DND-41 (cell line): Measurements from ENCODE around the gene USP13.

Experiments used
- EZH2 ChIP-seq: IDR thresholded peaks from 3 replicates; pipeline ENCODE4 v1.6.1; 2012; ENCODE audit warnings: borderline replicate concordance, low read depth, mild to moderate bottlenecking, moderate library complexity, low read length, inconsistent platforms; ENCODE audit not compliant: severe bottlenecking
- TF ChIP-seq, protein P1 (sequence below): IDR thresholded peaks from 2 replicates; pipeline ENCODE4 v1.5.1; 2012; ENCODE audit warnings: borderline replicate concordance, low read length, moderate library complexity, mild to moderate bottlenecking; ENCODE audit not compliant: poor library complexity, severe bottlenecking; ENCODE audit errors: extremely low read depth

DNA sequence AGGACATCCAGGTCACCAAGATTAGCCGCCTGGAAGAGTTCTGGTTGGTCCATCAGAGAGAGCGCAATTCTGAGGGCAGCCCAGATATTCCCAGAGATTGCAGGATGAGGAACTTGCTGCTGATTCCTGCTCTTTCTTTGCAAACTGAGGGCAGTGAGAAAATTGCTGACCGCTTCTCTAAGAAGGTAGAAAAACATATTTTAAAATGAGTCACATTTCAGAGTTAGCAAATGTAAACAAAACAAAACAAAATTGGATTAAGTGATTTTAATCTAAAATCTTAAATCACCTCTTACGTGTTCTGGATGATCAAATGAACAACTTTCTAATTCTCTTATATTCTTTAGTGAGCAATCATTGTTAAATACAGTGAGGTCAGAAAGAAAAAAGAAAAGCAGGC is 149.0 kb downstream of the USP13 start:
- TF ChIP-seq, protein P1, sequence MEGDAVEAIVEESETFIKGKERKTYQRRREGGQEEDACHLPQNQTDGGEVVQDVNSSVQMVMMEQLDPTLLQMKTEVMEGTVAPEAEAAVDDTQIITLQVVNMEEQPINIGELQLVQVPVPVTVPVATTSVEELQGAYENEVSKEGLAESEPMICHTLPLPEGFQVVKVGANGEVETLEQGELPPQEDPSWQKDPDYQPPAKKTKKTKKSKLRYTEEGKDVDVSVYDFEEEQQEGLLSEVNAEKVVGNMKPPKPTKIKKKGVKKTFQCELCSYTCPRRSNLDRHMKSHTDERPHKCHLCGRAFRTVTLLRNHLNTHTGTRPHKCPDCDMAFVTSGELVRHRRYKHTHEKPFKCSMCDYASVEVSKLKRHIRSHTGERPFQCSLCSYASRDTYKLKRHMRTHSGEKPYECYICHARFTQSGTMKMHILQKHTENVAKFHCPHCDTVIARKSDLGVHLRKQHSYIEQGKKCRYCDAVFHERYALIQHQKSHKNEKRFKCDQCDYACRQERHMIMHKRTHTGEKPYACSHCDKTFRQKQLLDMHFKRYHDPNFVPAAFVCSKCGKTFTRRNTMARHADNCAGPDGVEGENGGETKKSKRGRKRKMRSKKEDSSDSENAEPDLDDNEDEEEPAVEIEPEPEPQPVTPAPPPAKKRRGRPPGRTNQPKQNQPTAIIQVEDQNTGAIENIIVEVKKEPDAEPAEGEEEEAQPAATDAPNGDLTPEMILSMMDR, result no peak
- TF ChIP-seq EZH2, result no peak
